ENCODE measurements around the gene RAI14.

RAI14 gene

GRCh38 chr5:34626036-34626435 is 30.1 kb upstream of the RAI14 start:
- no peak for TF ChIP-seq CTCF (IDR thresholded peaks at IDR 0.05; ENCODE audit: extremely low read depth, missing control alignments)
- no peak for DNase-seq (ENCODE audit: low spot score)

GRCh38 chr5:34626751-34627150 is 29.4 kb upstream of the RAI14 start:
- TF ChIP-seq CTCF (IDR thresholded peaks at IDR 0.05; ENCODE audit: extremely low read depth, missing control alignments) = no peak
- no peak for DNase-seq (ENCODE audit: low spot score)

GRCh38 chr5:34627794-34628193 is 28.3 kb upstream of the RAI14 start:
- DNase-seq (ENCODE audit: low spot score) = no peak
- no peak for TF ChIP-seq CTCF (IDR thresholded peaks at IDR 0.05; ENCODE audit: extremely low read depth, missing control alignments)

DNA sequence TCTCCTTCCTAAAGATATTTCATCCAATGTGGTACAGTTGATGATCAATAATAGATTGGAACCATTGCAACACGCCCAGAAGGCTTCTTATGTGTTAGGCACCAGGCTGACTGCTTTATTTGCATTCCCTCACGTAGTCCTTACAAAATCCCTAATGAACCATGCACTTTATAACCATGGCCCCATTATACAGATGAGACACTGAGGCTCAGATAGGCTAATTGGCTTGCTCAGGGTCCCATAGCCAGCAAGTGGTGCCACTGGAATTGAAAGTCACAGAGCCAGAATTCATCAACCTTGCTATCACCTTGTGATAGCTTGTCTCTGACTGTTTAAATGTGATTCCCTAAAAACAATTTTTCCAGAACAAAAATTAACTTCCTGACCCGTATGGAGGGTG is 27.8 kb upstream of the RAI14 start:
- no peak for DNase-seq (ENCODE audit: low spot score)
- no peak for TF ChIP-seq CTCF (IDR thresholded peaks at IDR 0.05; ENCODE audit: extremely low read depth, missing control alignments)

DNA sequence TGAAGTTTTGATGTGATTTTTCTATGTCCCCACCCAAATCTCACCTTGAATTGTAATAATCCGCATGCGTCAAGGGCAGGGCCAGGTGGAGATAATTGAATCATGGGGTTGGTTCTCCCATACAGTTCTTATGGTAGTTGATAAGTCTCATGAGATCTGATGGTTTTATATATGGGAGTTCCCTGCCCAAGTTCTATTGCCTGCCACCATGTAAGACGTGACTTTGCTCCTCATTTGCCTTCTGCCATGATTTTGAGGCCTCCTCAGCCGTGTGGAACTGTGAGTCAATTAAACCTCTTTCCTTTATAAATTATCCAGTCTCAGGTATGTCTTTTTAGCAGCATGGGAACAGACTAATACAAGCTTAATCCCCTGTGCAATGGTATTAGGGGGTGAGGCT is 25.5 kb upstream of the RAI14 start:
- no peak for TF ChIP-seq CTCF (IDR thresholded peaks at IDR 0.05; ENCODE audit: extremely low read depth, missing control alignments)
- no peak for DNase-seq (ENCODE audit: low spot score)

GRCh38 chr5:34632807-34633422 is 23.2 kb upstream of the RAI14 start:
- no peak for TF ChIP-seq CTCF (IDR thresholded peaks at IDR 0.05; ENCODE audit: extremely low read depth, missing control alignments)
- DNase-seq (ENCODE audit: low spot score) = no peak

DNA sequence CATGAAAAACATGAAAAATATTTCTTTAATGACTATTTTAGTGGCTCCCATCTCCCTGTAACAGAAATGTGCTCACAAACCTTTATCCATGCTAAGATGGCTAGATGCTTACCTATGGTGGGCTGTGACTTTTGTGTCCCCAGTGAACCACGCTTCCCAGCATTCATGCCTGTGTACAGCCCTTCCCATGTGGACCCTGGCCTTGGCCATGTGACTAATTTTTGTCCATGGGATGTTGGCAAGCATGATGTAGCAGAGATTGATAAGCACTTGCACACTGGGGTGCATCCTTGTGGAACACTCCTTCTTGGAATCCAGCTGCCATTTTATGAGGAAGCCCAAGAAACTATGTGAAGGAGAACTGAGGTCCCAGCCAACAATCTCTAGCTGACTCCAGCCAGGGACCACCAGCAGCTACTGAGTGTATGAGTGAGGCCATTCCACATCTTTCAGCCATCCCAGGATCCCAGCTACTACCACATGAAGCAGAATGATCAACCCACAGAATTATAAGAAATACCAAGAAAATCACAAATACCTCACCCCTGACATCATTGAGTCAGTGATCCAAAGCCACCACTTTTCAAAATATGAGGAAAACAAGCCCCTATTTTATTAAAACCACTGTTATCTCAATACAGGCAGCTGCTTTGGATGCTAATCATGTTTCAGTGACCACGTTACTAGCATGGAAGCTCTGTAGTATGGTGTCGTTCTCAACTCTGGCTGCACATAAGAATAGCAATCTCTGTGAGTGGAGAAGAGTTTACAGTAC is 16.1 kb upstream of the RAI14 start:
- no peak for TF ChIP-seq CTCF (IDR thresholded peaks at IDR 0.05; ENCODE audit: extremely low read depth, missing control alignments)

More for the DNA sequence above, 16.1 kb upstream of the RAI14 start:
- no peak for DNase-seq (ENCODE audit: low spot score)
